Activated CD4-positive, alpha-beta T cell treated with anti-CD3 and anti-CD28 coated beads, Interleukin-2, amount 50 U/mL, for 16 hours (primary cell): ENCODE data around the gene SCP2.
"Not testable (repeated sequence)": the region's sequence is repeated elsewhere in the genome, so short reads cannot be mapped to it uniquely, and the experiment has no call there.

Source experiments
- DNase-seq: peaks from one replicate; pipeline ENCODE4 v3.0.0-alpha.2; 2020

The SCP2 gene

GRCh38 chr1:52917156-52917555 is 9.9 kb upstream of the SCP2 start:
- no peak for DNase-seq

GRCh38 chr1:52917581-52917980 is 9.5 kb upstream of the SCP2 start:
- DNase-seq = no peak

GRCh38 chr1:52918201-52918600 is 8.9 kb upstream of the SCP2 start:
- no peak for DNase-seq

GRCh38 chr1:52919051-52919722 is 7.9 kb upstream of the SCP2 start:
- no peak for DNase-seq

- DNase-seq = no peak
Observed at GRCh38 chr1:52919723-52920483, 7.2 kb upstream of the SCP2 start.

- no peak for DNase-seq
Observed at GRCh38 chr1:52920791-52921291, 6.2 kb upstream of the SCP2 start.

GRCh38 chr1:52925571-52926005 is 1.5 kb upstream of the SCP2 start:
- DNase-seq = no peak

- DNase-seq = no peak
Observed at GRCh38 chr1:52926864-52927211, 238 bp upstream of the SCP2 start.

GRCh38 chr1:52928015-52928404 is 934 bp downstream of the SCP2 start:
- no peak for DNase-seq

- no peak for DNase-seq
Observed at GRCh38 chr1:52929019-52929418, 1.9 kb downstream of the SCP2 start.

- DNase-seq = no peak
Observed at GRCh38 chr1:52937433-52938182, 10.5 kb downstream of the SCP2 start.

- no peak for DNase-seq
Observed at GRCh38 chr1:52938183-52938451, 11.0 kb downstream of the SCP2 start.

GRCh38 chr1:52943876-52944416 is 16.9 kb downstream of the SCP2 start:
- DNase-seq = no peak

- DNase-seq = no peak
Observed at GRCh38 chr1:52944566-52944965, 17.5 kb downstream of the SCP2 start.

GRCh38 chr1:52947490-52947889 is 20.4 kb downstream of the SCP2 start:
- no peak for DNase-seq

GRCh38 chr1:52949602-52950001 is 22.5 kb downstream of the SCP2 start:
- DNase-seq = not testable (repeated sequence)

- DNase-seq = no peak
Observed at GRCh38 chr1:52952112-52952511, 25.0 kb downstream of the SCP2 start.

GRCh38 chr1:52955129-52955970 is 28.3 kb downstream of the SCP2 start:
- DNase-seq = no peak

GRCh38 chr1:52963101-52963500 is 36.0 kb downstream of the SCP2 start:
- no peak for DNase-seq

GRCh38 chr1:52967666-52968065 is 40.6 kb downstream of the SCP2 start:
- DNase-seq = no peak

GRCh38 chr1:52969234-52969633 is 42.2 kb downstream of the SCP2 start:
- DNase-seq = not testable (repeated sequence)

- no peak for DNase-seq
Observed at GRCh38 chr1:52970149-52970548, 43.1 kb downstream of the SCP2 start.

GRCh38 chr1:52973841-52974240 is 46.8 kb downstream of the SCP2 start:
- DNase-seq = no peak
